Keratinocyte (primary cell): ENCODE results near the gene PCDHB7. TPM values are rescaled to one million over a fixed set of nuclear protein-coding genes. Genes with fewer than 3 reads are reported as not detected.
"Not testable (repeated sequence)": the region's sequence is repeated elsewhere in the genome, so short reads cannot be mapped to it uniquely, and the experiment has no call there.

ENCODE experiments used
- DNase-seq: peaks from one replicate; pipeline ENCODE4 v3.0.0-alpha.2; 2011; ENCODE audit warnings: low read depth, missing footprints, low spot score
- FAIRE-seq: peaks from 2 replicates; lab custom pipeline; 2011; peaks lifted over from hg19 to GRCh38; lab: Jason Lieb, UNC
- H2AFZ ChIP-seq: 2 replicates; pipeline ENCODE4 v1.6.0; 2012; ENCODE audit warnings: low read length, control low read depth, inconsistent platforms; ENCODE audit not compliant: control insufficient read depth
- H3K27ac ChIP-seq: 2 replicates; pipeline ENCODE4 v1.5.1; 2011; ENCODE audit warnings: low read length; ENCODE audit not compliant: control insufficient read depth, insufficient read depth
- H3K27me3 ChIP-seq: 3 replicates; pipeline ENCODE4 v1.6.0; 2011; ENCODE audit warnings: low read length; ENCODE audit not compliant: control insufficient read depth, insufficient read depth; ENCODE audit errors: extremely low read depth
- H3K36me3 ChIP-seq, 2 experiments: 2 replicates in 1 of 2; 3 replicates in 1 of 2; pipeline ENCODE4 v1.5.1; 2011; ENCODE audit warnings: low read length in 2 of 2, mild to moderate bottlenecking in 1 of 2; ENCODE audit not compliant: control insufficient read depth in 2 of 2, insufficient read depth in 2 of 2; ENCODE audit errors: extremely low read depth in 1 of 2
- H3K4me1 ChIP-seq: 3 replicates; pipeline ENCODE4 v1.5.1; 2011; ENCODE audit warnings: low read length; ENCODE audit not compliant: control insufficient read depth, insufficient read depth; ENCODE audit errors: extremely low read depth
- H3K4me2 ChIP-seq: 3 replicates; pipeline ENCODE4 v1.6.0; 2011; ENCODE audit warnings: low read depth, low read length; ENCODE audit not compliant: control insufficient read depth, insufficient read depth; ENCODE audit errors: extremely low read depth
- H3K4me3 ChIP-seq, 3 experiments: fragments of 200-600 bp in 1 of 3; sonication (generic) in 1 of 3; 2 replicates in 2 of 3; 3 replicates in 1 of 3; pipeline ENCODE4 v1.5.1; 2011 to 2016; ENCODE audit warnings: low read length in 3 of 3, mild to moderate bottlenecking in 3 of 3, control low read depth in 2 of 3, inconsistent platforms in 1 of 3, low read depth in 1 of 3, mixed read lengths in 1 of 3, mixed run types in 1 of 3, moderate library complexity in 1 of 3; ENCODE audit not compliant: control insufficient read depth in 2 of 3, insufficient read depth in 2 of 3; ENCODE audit errors: extremely low read depth in 1 of 3
- H3K79me2 ChIP-seq: 2 replicates; pipeline ENCODE4 v1.6.0; 2012; ENCODE audit warnings: low read length; ENCODE audit not compliant: control insufficient read depth, insufficient read depth
- H3K9ac ChIP-seq: 3 replicates; pipeline ENCODE4 v1.6.0; 2011; ENCODE audit warnings: low read length; ENCODE audit not compliant: control insufficient read depth, insufficient read depth; ENCODE audit errors: extremely low read depth
- H3K9me1 ChIP-seq: 3 replicates; pipeline ENCODE4 v1.6.0; 2011; ENCODE audit warnings: low read length; ENCODE audit not compliant: control insufficient read depth, insufficient read depth; ENCODE audit errors: extremely low read depth
- H3K9me3 ChIP-seq: 2 replicates; pipeline ENCODE4 v1.5.1; 2012; ENCODE audit warnings: low read depth, low read length; ENCODE audit not compliant: control insufficient read depth
- H4K20me1 ChIP-seq: 3 replicates; pipeline ENCODE4 v1.6.0; 2011; ENCODE audit warnings: low read length; ENCODE audit not compliant: control insufficient read depth, insufficient read depth; ENCODE audit errors: extremely low read depth
- CTCF ChIP-seq, 3 experiments: IDR thresholded peaks in 1 of 3; conservative IDR thresholded peaks in 1 of 3; optimal IDR thresholded peaks in 1 of 3; 2 replicates in 2 of 3; 3 replicates in 1 of 3; pipeline versions ENCODE3 to v1.5.1; 2011; ENCODE audit warnings: low read length in 3 of 3, mild to moderate bottlenecking in 3 of 3, moderate library complexity in 2 of 3, control low read depth in 1 of 3, inconsistent platforms in 1 of 3; ENCODE audit not compliant: insufficient read depth in 2 of 3; ENCODE audit errors: extremely low read depth in 1 of 3
- EZH2 ChIP-seq: IDR thresholded peaks from one replicate; pipeline ENCODE4 v1.6.1; 2012; ENCODE audit warnings: inconsistent platforms, mild to moderate bottlenecking, low read length, moderate library complexity
- dilution Hi-C: fragments of 300-500 bp; cut with MboI; formaldehyde crosslinking; loops from one replicate; pipeline ENCODE4 v1.7.0; 2020; ENCODE audit warnings: low sequenced_read_pairs; ENCODE audit not compliant: extremely low pct_ligation_motif_present
- polyA plus RNA-seq, 5 experiments: library from polyadenylated mRNA; depleted of rRNA in 3 of 5; stranded (reverse) in 3 of 5; stranded (forward) in 1 of 5; unstranded in 1 of 5; fragments of >200 nt; gene quantifications; 1 replicate in 1 of 5; 2 replicates in 3 of 5; 3 replicates in 1 of 5; pipeline versions ENCODE4 v1.2.1 to v1.2.3, GENCODE V29; 2011 to 2012; ENCODE audit warnings: missing spikeins in 2 of 5, low read depth in 1 of 5, low replicate concordance in 1 of 5

The PCDHB7 gene
- polyA plus RNA-seq, 1 donor (not counting 4 experiments of a cell fraction or from before 2014, with no cell fraction given), result not detected

- Histone ChIP-seq H3K4me2 (no peak overlapping the region), H3K4me1 (no peaks in the 10 kb centered on the region), H3K4me3 (no peak overlapping the region), H3K36me3 (no peaks in the 10 kb centered on the region), H3K27ac (no peak overlapping the region), H3K9me3 (no peaks in the 10 kb centered on the region), H3K9ac (no peak overlapping the region), H4K20me1 (no peaks in the 10 kb centered on the region), H3K79me2 (no peaks in the 10 kb centered on the region), H3K27me3 (no peaks in the 10 kb centered on the region), H2AFZ (no peak overlapping the region), H3K9me1 (no peaks in the 10 kb centered on the region)
- dilution Hi-C loops, result no loop called here
- DNase-seq (no peak), FAIRE-seq (no peak)
- TF ChIP-seq CTCF (optimal IDR thresholded peaks at IDR 0.05 in 1 of 3, IDR thresholded peaks at IDR 0.05 in 1 of 3, conservative IDR thresholded peaks at IDR 0.05 in 1 of 3; ENCODE audit: extremely low read depth in 1 of 3, insufficient read depth in 2 of 3, low read length in 3 of 3), result no peak
- TF ChIP-seq EZH2, result no peak
Measured at GRCh38 chr5:141180313-141180712, 7.9 kb downstream of the PCDHB7 start.

GRCh38 chr5:141182248-141182647 lies 9.8 kb downstream of the PCDHB7 start, which contains the start of gene PCDHB16:
Gene PCDHB16, plus strand, starts transcription at chr5:141182387. Its CDS starts 173 bp downstream, at chr5:141182560.
- TF ChIP-seq CTCF (optimal IDR thresholded peaks at IDR 0.05 in 1 of 3, IDR thresholded peaks at IDR 0.05 in 1 of 3, conservative IDR thresholded peaks at IDR 0.05 in 1 of 3; ENCODE audit: extremely low read depth in 1 of 3, insufficient read depth in 2 of 3, low read length in 3 of 3), result peak in 1 of 3 experiments; percentile 11
- TF ChIP-seq EZH2, result no peak
- Histone ChIP-seq H4K20me1 (no peaks in the 10 kb centered on the region), H3K9me1 (no peaks in the 10 kb centered on the region), H3K36me3 (no peaks in the 10 kb centered on the region), H3K9ac (no peak within 1 kb of the TSS), H3K9me3 (no peaks in the 10 kb centered on the region), H3K27ac (no peak within 1 kb of the TSS), H3K4me1 (no peaks in the 10 kb centered on the region), H3K27me3 (no peaks in the 10 kb centered on the region), H3K4me2 (no peak within 1 kb of the TSS), H3K79me2 (no peaks in the 10 kb centered on the region), H2AFZ (no peak within 1 kb of the TSS), H3K4me3 (no peak within 1 kb of the TSS)
- DNase-seq (no peak), FAIRE-seq (no peak)
- dilution Hi-C loops, result no loop called here

- H3K4me3 ChIP-seq, H3K4me1 ChIP-seq, dilution Hi-C loops, H2AFZ ChIP-seq, H3K4me2 ChIP-seq, H3K79me2 ChIP-seq, DNase-seq, H3K9me3 ChIP-seq, H3K9me1 ChIP-seq, H3K9ac ChIP-seq, H3K27me3 ChIP-seq, H4K20me1 ChIP-seq, FAIRE-seq, H3K36me3 ChIP-seq, H3K27ac ChIP-seq: not testable (repeated sequence)
Measured at GRCh38 chr5:141184117-141184855, 11.8 kb downstream of the PCDHB7 start.
